Activated CD4-positive, alpha-beta T cell treated with anti-CD3 and anti-CD28 coated beads for 24 hours (primary cell): ENCODE data around the gene PEDS1.
"Not testable (repeated sequence)": the region's sequence is repeated elsewhere in the genome, so short reads cannot be mapped to it uniquely, and the experiment has no call there.

ENCODE experiments used
- DNase-seq, 2 donors: peaks; one replicate each; pipeline ENCODE4 v3.0.0-alpha.2; 2020; ENCODE audit warnings: low read depth in 2 of 2

Gene PEDS1

GRCh38 chr20:50163570-50164317 is 10.2 kb upstream of the PEDS1 start:
- no peak for DNase-seq

DNA sequence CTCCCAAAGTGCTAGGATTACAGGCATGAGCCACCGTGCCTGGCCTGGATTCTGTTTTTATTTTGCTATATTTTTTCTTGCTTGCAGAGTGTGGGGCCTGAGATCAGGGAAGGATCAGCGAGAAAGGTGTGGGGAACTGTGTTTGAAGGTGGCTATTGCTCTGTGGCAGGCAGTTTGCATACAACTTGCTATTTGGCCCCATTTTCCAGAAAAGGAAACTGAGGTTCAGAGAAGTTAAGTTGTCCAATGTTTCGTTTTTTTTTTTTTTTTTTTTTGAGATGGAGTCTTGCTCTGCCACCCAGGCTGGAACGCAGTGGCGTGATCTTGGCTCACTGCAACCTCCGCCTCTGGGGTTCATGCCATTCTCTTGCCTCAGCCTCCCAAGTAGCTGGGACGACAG is 8.0 kb upstream of the PEDS1 start:
- not testable (repeated sequence) for DNase-seq

GRCh38 chr20:50153153-50153499 is 397 bp downstream of the PEDS1 start:
- DNase-seq: no peak

GRCh38 chr20:50152394-50153152 is 950 bp downstream of the PEDS1 start:
- DNase-seq: no peak

DNA sequence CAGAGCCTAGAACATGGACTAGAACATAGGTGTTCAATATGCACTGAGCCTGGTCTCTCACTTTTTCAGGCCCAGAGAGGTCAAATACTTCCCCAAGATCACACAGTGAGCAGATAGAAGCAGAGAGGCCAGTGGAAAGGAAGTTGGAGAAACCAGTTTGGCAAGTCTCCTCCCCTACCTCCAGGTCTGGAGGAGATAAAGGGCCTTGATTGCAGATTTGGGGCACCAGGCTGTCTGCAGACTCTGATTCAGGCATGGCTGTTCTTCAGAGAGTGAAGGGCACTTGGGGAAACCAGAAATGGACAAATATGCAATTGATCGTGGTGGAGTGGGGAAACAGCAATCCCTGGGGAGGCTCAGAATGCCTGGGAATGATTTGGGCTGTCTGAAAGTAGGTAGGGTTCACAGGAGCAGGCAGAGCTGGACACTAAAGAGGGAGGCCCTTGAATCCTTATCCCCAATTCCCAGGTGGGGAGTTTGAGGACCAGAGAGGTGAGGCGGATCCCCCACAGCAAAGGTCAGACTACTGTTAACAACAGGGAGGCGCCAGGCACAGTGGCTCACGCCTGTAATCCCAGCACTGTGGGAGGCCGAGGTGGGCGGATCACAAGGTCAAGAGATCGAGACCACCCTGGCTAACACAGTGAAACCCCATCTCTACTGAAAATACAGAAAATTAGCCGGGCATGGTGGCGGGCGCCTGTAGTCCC is 2.3 kb downstream of the PEDS1 start:
- DNase-seq: no peak

DNA sequence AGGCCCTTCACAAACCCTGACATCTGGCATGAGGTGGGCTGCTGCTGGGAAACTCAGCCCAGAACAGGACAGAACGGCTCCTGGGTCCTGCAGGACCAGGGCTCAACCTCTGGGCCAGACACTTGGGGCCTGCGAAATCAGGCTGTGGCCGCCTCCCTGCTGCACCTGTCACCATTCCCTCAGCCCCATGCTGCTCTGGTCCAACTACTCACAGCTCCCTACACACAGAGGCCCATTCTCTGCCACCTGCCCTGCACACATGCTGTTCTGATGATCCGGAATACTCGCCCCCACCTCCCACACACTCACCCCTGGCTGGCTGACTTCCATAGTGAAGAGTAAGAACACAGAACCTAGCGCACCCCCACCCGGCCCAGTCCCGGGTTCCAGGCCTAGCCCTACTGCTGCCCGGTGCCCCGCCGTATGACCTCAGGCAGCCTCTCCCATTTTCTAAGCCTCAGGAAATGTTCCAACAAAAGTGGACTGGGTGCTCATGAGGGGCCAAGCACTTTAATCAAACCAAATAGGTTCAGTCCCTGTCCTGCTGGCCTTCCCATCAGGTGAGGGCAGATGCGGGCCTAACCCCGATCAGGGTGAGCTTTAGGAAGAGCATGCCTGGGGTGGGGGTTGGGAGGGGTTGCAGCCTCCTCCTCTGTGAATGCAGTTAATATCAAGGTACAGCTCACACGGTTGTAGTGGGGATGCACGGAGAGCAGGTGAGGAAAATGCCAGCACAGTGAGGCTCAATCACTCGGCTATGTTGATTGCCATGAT is 3.9 kb downstream of the PEDS1 start:
- no peak for DNase-seq

- DNase-seq: peak; percentile 54 to 56
Measured at GRCh38 chr20:50146732-50147662, 6.5 kb downstream of the PEDS1 start.

DNA sequence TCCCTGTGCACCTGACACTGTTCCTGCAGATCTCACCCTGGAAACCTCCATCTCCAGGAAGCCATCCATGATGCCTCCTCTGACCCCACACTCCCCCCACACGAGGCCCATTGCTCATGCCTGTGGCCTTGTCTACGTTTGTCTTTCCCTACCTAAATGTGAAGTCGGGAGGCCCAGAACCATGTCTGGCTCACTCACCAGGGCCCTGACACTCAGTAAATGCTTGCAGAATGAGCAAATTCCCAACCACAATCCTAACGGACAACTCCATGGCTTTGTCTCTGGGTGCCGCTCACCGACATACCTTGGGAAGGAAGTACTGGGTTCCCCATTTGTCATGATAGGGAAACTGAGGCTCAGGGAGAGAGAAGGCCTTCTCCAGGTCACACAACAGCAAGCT is 7.3 kb downstream of the PEDS1 start:
- no peak for DNase-seq

DNA sequence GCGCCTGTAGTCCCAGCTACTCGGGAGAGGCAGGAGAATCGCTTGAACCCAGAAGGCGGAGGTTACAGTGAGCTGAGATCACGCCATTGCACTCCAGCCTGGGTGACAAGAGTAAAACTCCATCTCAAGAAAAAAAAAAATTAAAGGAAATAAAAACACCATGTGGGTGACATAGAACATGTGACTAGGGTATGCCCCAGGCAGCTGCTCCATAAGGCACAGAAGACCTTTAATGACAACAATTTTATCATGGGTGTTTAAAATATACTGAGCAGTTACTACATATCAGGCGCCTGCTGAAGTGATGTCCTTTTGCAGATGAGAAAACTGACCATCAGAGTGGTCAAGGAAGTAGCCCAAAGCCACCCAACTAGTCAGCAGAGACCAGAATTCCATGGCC is 8.0 kb downstream of the PEDS1 start:
- no peak for DNase-seq

DNA sequence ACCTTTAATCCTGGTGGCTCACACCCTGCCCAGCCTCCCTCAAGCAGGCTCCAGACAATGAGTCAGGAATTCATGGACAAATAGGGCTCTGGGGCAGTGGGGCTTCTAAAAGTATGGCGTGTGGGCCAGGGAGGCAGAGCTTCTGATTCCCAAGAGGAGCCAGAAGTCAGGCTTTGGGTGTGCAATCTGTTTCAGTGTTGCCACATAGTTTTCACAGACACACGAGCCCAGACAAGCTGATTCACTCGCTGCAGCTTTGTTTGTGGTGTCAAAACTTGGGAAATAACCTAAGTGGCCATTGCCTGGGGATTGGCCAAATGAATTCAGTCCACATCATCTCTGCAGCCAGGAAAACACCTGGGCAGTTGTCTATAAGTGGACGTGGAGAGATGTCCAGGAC is 9.2 kb downstream of the PEDS1 start:
- DNase-seq: no peak

DNA sequence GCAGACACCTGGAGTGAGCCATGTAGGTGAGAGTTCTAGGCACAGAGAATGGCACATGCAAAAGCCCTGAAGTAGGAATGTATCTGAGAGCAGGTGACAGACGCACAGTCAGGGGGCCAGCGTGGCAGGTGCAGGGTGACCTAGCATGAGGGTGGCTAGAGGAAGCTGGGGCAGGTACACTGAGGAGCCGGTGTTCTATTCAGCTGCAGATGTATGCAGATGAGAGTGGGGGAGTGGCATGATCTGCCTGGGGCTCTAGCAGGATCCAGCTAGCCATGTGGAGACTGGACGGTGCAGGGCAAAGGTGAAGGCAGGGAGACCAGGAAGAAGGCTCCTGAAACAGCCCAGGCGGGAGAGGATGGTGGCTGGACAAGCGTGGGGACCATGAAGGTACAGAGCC is 10.7 kb downstream of the PEDS1 start:
- no peak for DNase-seq

- no peak for DNase-seq
Measured at GRCh38 chr20:50141811-50142561, 11.5 kb downstream of the PEDS1 start.

DNA sequence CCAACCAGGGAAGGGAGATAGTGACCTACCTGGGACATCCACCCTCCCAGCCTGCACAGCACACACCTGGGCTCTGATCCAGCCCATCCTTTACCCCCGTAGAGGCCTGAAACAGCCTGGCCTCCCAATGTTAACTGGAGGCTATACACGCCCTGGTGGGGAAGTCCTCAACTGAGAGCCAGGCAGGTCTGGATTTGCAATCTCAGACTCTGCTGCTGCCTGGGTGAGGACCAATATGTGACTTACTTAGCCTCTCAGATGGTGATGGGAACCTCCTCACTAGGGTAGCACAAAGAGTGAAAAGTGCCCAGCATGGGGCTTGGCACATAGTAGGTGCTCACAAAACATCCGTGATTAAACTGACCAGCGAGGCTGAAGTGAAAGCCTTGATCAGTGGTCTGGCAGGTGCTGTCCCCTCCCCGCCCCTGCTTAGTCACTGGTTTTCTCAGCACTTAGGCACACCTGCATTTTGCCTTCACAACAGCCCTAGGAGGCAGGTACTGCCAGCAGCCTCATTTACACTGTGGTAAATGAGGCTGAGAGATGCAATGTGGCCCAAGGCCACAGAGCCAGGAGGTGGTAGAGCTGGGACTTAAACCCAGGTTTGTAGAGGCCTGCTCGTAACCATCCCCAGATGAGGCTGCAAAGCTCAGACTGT is 12.4 kb downstream of the PEDS1 start:
- no peak for DNase-seq

DNA sequence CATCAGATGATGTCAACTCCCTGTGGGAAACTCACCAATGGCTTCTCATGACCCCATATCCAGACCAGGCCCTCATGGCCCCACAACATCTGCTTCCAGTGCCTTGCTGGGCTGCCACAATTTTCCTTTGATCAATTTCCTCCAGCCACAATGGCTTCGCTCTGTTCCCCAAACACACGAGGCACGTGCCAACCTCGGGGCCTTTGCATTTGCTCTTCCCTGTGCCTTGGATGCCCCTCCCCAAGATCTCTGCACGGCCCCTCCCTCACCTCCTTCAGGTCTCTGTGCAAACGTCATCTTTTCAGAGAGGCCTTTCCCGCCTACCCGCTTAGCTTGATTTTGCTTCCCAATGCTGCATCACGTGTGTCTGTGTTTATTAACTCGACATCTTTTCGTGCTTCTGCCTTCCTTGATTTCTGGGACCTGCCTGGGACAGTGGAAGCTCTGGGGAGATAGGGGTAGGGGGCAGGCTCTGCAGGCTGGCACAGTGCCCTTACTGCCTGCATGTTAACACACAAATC is 13.1 kb downstream of the PEDS1 start:
- DNase-seq: no peak

DNA sequence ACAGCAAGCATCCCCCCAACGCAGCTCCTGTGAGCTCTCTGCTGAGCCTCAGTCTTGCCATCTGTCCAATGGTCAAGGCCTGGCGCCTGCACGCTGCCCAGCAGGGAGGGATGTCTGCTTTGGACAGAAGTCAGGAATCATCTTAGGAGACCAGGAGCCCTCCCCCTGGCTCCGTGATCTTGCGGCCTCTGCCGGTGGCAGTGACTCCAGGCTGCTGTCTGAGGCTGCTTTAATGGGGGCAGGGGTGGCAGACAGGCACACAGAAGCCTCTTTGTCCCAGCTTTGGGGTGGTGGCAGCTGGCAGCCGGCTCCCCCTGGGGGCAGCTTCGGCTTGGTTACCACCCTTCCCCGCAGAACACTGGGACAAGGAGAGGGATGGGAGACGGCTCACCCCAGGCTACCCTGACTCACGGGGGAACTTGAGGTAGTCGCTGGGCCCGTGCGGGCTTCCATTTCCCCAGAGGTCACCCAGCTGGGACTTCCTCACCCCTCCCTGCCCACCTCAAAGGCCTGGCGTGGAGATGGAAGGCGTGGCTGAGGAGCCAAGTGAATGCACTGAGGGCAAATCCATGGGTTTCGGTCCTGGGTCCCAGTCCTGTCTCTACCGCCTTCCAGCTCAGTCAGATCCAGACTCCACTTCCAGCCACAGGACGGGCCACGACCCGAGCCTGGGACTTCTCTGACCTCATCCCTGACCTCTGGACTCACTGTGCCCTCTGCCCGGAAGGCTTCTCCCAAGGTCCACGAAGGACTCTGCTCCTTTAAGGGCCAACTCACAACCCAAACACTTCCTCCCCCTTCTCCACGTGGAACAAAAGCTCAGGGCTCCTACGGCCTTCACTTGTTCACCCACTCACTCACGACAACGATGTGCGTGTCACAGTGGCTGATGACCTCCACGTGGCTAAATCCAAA is 14.8 kb downstream of the PEDS1 start:
- no peak for DNase-seq

GRCh38 chr20:50138120-50138478 is 15.4 kb downstream of the PEDS1 start:
- DNase-seq: no peak

- DNase-seq: not testable (repeated sequence)
Measured at GRCh38 chr20:50137702-50138101, 15.8 kb downstream of the PEDS1 start.

GRCh38 chr20:50136822-50137599 is 16.5 kb downstream of the PEDS1 start:
- DNase-seq: no peak
